ENCODE data around the gene AKR1A1.
A peak's percentile ranks its signal among the peaks of the same experiment; 100 is the strongest.
"Not testable (repeated sequence)": the region's sequence is repeated elsewhere in the genome, so short reads cannot be mapped to it uniquely, and the experiment has no call there.

AKR1A1 gene

GRCh38 chr1:45569962-45570581, 19.4 kb downstream of the AKR1A1 start:
- DNase-seq (ENCODE audit: low read depth): peak; percentile 46

GRCh38 chr1:45570631-45571030, 20.0 kb downstream of the AKR1A1 start:
- no peak for DNase-seq (ENCODE audit: low read depth)

GRCh38 chr1:45573231-45573804, 22.7 kb downstream of the AKR1A1 start:
- DNase-seq (ENCODE audit: low read depth): no peak

- DNase-seq (ENCODE audit: low read depth): no peak
Measured at GRCh38 chr1:45574105-45574626, 23.5 kb downstream of the AKR1A1 start.

- peak; percentile 93 for DNase-seq (ENCODE audit: low read depth)
Measured at GRCh38 chr1:45583264-45583665, 32.6 kb downstream of the AKR1A1 start.

GRCh38 chr1:45583666-45584350, 33.2 kb downstream of the AKR1A1 start, which contains the start of gene NASP:
Gene NASP (plus strand): TSS chr1:45584041. CDS start chr1:45584147, 106 bp downstream.
- no peak for DNase-seq (ENCODE audit: low read depth)

GRCh38 chr1:45584351-45585109, 33.9 kb downstream of the AKR1A1 start:
- peak; percentile 65 for DNase-seq (ENCODE audit: low read depth)

- no peak for DNase-seq (ENCODE audit: low read depth)
Measured at GRCh38 chr1:45585110-45585426, 34.4 kb downstream of the AKR1A1 start.

GRCh38 chr1:45585496-45586075, 35.0 kb downstream of the AKR1A1 start:
- DNase-seq (ENCODE audit: low read depth): no peak

- DNase-seq (ENCODE audit: low read depth): no peak
Measured at GRCh38 chr1:45586769-45587168, 36.1 kb downstream of the AKR1A1 start.

- no peak for DNase-seq (ENCODE audit: low read depth)
Measured at GRCh38 chr1:45589861-45590260, 39.2 kb downstream of the AKR1A1 start.

GRCh38 chr1:45594412-45594811, 43.8 kb downstream of the AKR1A1 start:
- no peak for DNase-seq (ENCODE audit: low read depth)

GRCh38 chr1:45596765-45597164, 46.1 kb downstream of the AKR1A1 start:
- DNase-seq (ENCODE audit: low read depth): not testable (repeated sequence)

GRCh38 chr1:45604239-45604638, 53.6 kb downstream of the AKR1A1 start:
- DNase-seq (ENCODE audit: low read depth): no peak

- no peak for DNase-seq (ENCODE audit: low read depth)
Measured at GRCh38 chr1:45607404-45608074, 56.9 kb downstream of the AKR1A1 start.

- no peak for DNase-seq (ENCODE audit: low read depth)
Measured at GRCh38 chr1:45608175-45609156, 57.8 kb downstream of the AKR1A1 start.

GRCh38 chr1:45610589-45611226, 60.1 kb downstream of the AKR1A1 start:
- DNase-seq (ENCODE audit: low read depth): no peak

GRCh38 chr1:45612941-45613579, 62.4 kb downstream of the AKR1A1 start:
- no peak for DNase-seq (ENCODE audit: low read depth)

- DNase-seq (ENCODE audit: low read depth): no peak
Measured at GRCh38 chr1:45615885-45616284, 65.3 kb downstream of the AKR1A1 start.
